ENCODE data around the gene VSIG10.
"Not testable (repeated sequence)": the region's sequence is repeated elsewhere in the genome, so short reads cannot be mapped to it uniquely, and the experiment has no call there.

VSIG10 gene

GRCh38 chr12:118022097-118022727, 81.6 kb downstream of the VSIG10 start:
- H3K9ac ChIP-seq (ENCODE audit: low read depth, low read length); H3K4me1 ChIP-seq (ENCODE audit: insufficient read depth, low read length); H3K27ac ChIP-seq (ENCODE audit: low read length); H3K9me3 ChIP-seq (ENCODE audit: insufficient read depth, low read depth, low read length); H3K4me3 ChIP-seq (ENCODE audit: low read length); H3K27me3 ChIP-seq (ENCODE audit: insufficient read depth, low read length): not testable (repeated sequence)
- peaks cover 85% of the 10 kb centered on the region for H3K36me3 ChIP-seq (ENCODE audit: insufficient read depth, low read depth, low read length)

DNA sequence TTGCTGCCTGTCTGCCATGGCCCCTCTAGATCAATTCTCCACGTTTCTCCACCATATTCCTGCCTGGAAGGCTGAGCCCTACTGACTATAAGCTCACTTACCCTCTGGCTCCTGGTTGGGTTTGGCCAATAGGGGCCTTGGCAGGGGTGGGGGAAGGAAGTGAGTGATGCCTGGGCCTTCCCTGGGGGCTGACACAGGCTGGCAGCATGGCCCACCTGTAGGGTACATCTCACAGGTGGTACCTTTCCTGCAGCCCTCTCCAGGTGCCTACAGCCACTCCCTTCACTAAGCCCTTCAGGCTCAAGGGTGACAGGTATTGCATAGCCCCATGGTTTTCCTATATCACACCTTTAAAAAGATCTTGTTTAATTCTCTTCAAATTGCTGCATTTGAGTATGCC, 83.8 kb downstream of the VSIG10 start:
- Histone ChIP-seq H3K36me3 (ENCODE audit: insufficient read depth, low read depth, low read length) (peaks cover 63% of the 10 kb centered on the region), H3K9ac (ENCODE audit: low read depth, low read length) (no peak overlapping the region)

DNA sequence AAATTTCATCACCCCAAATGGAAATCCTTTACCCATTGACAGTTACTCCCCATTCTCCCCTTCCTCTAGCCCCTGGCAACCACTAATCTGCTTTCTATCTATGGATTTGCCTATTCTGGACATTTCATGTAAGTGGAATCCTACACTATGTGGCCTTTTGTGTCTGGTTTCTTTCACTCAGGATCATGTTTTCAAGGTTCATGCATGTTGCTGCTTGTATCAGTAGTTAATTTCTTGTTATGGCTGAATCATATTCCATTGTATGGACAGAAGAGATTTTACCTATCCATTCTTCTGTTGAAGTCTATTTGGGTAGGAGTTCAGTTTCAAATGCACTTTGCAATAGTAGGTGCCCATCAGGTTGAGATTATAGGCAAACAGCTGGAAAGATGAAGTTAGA, 85.9 kb downstream of the VSIG10 start:
- H3K9me3 ChIP-seq (ENCODE audit: insufficient read depth, low read depth, low read length), result no peaks in the 10 kb centered on the region
- H3K36me3 ChIP-seq (ENCODE audit: insufficient read depth, low read depth, low read length), result peaks cover 49% of the 10 kb centered on the region
- no peaks in the 10 kb centered on the region; the same call in 1 of the 2 replicates for H3K4me1 ChIP-seq (ENCODE audit: insufficient read depth, low read length)
- peak overlapping the region; percentile 83 for H3K4me3 ChIP-seq (ENCODE audit: low read length)
- peak overlapping the region; percentile 79; the same call in 1 of the 2 replicates for H3K9ac ChIP-seq (ENCODE audit: low read depth, low read length)
- H3K27ac ChIP-seq (ENCODE audit: low read length), result no peak overlapping the region
- H3K27me3 ChIP-seq (ENCODE audit: insufficient read depth, low read length), result no peaks in the 10 kb centered on the region

More for the DNA sequence above, 83.8 kb downstream of the VSIG10 start:
- no peaks in the 10 kb centered on the region for H3K27me3 ChIP-seq (ENCODE audit: insufficient read depth, low read length)
- no peak overlapping the region for H3K4me3 ChIP-seq (ENCODE audit: low read length)
- H3K9me3 ChIP-seq (ENCODE audit: insufficient read depth, low read depth, low read length), result no peaks in the 10 kb centered on the region
- no peaks in the 10 kb centered on the region; the same call in 1 of the 2 replicates for H3K4me1 ChIP-seq (ENCODE audit: insufficient read depth, low read length)
- H3K27ac ChIP-seq (ENCODE audit: low read length), result no peak overlapping the region

GRCh38 chr12:118016424-118017264, 87.2 kb downstream of the VSIG10 start, which contains the start of gene RFC5:
Gene RFC5 (plus strand): TSS chr12:118016703. CDS start chr12:118016828, 125 bp downstream.
- Histone ChIP-seq H3K36me3 (ENCODE audit: insufficient read depth, low read depth, low read length) (peaks cover 36% of the 10 kb centered on the region), H3K27ac (ENCODE audit: low read length) (no peak within 1 kb of the TSS), H3K9me3 (ENCODE audit: insufficient read depth, low read depth, low read length) (no peaks in the 10 kb centered on the region), H3K27me3 (ENCODE audit: insufficient read depth, low read length) (no peaks in the 10 kb centered on the region), H3K4me1 (ENCODE audit: insufficient read depth, low read length) (no peaks in the 10 kb centered on the region; the same call in 1 of the 2 replicates), H3K9ac (ENCODE audit: low read depth, low read length) (peak within 1 kb of the TSS; percentile 79; the same call in 1 of the 2 replicates), H3K4me3 (ENCODE audit: low read length) (peak within 1 kb of the TSS; percentile 83)

DNA sequence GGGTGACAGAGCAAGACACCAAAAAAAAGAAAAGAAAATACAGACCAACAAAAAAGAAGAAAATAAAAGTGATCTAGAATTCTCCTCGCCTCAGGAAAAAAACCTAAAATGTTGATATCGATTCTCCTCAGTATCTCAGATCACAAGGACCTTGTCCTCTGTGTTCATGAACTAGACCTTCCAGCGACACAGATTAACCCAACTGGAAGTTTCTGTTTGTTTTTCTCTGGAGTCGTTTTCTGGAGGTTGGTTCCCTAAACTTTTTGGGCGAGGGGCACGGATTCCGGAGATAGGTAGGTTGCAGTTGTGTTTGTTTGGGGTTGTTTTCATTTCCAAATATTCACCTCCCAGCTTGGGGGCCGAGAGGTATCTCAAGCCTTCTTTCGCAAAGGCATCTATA, 87.9 kb downstream of the VSIG10 start:
- H3K9ac ChIP-seq (ENCODE audit: low read depth, low read length), result peak overlapping the region; percentile 16; the same call in 1 of the 2 replicates
- H3K4me3 ChIP-seq (ENCODE audit: low read length), result peak overlapping the region; percentile 83; the same call in 1 of the 2 replicates
- no peaks in the 10 kb centered on the region; the same call in 1 of the 2 replicates for H3K4me1 ChIP-seq (ENCODE audit: insufficient read depth, low read length)
- H3K36me3 ChIP-seq (ENCODE audit: insufficient read depth, low read depth, low read length), result peaks cover 29% of the 10 kb centered on the region
- H3K27ac ChIP-seq (ENCODE audit: low read length), result no peak overlapping the region
- H3K9me3 ChIP-seq (ENCODE audit: insufficient read depth, low read depth, low read length), result no peaks in the 10 kb centered on the region
- no peaks in the 10 kb centered on the region for H3K27me3 ChIP-seq (ENCODE audit: insufficient read depth, low read length)

- no peaks in the 10 kb centered on the region for H3K9me3 ChIP-seq (ENCODE audit: insufficient read depth, low read depth, low read length)
- H3K36me3 ChIP-seq (ENCODE audit: insufficient read depth, low read depth, low read length), result peaks cover 23% of the 10 kb centered on the region
- H3K27ac ChIP-seq (ENCODE audit: low read length), result no peak overlapping the region
- H3K27me3 ChIP-seq (ENCODE audit: insufficient read depth, low read length), result no peaks in the 10 kb centered on the region
- H3K9ac ChIP-seq (ENCODE audit: low read depth, low read length), result no peak overlapping the region
- H3K4me1 ChIP-seq (ENCODE audit: insufficient read depth, low read length), result no peaks in the 10 kb centered on the region; the same call in 1 of the 2 replicates
- no peak overlapping the region for H3K4me3 ChIP-seq (ENCODE audit: low read length)
Observed at GRCh38 chr12:118015306-118015705, 88.5 kb downstream of the VSIG10 start.

All from iPS-20b (cell line).